GM12878 (cell line): ENCODE data around the gene NTPCR.

Source experiments
- BCLAF1 ChIP-seq: fragments of 450-650 bp; IDR thresholded peaks from 2 replicates; pipeline ENCODE4 v1.6.1; 2017; ENCODE audit warnings: antibody characterized with exemption, mild to moderate bottlenecking, moderate library complexity
- DPF2 ChIP-seq: fragments of 450-650 bp; IDR thresholded peaks from 2 replicates; pipeline ENCODE4 v1.6.1; 2017; ENCODE audit warnings: mild to moderate bottlenecking
- IKZF1 ChIP-seq: fragments of 450-650 bp; conservative IDR thresholded peaks from 2 replicates; pipeline ENCODE4 v1.6.1; 2017; ENCODE audit warnings: antibody characterized with exemption, mild to moderate bottlenecking
- NR2C2 ChIP-seq: IDR thresholded peaks from 2 replicates; pipeline ENCODE4 v1.6.1; 2011; ENCODE audit warnings: borderline replicate concordance, low read depth; ENCODE audit not compliant: control insufficient read depth, insufficient read length
- PAX5 ChIP-seq: IDR thresholded peaks from 2 replicates; pipeline ENCODE4 v1.6.1; 2011; ENCODE audit warnings: low read depth, low read length, borderline replicate concordance
- RAD21 ChIP-seq: IDR thresholded peaks from 2 replicates; pipeline ENCODE4 v1.6.1; 2011; ENCODE audit warnings: mild to moderate bottlenecking, low read depth, low read length, moderate library complexity; ENCODE audit not compliant: insufficient read depth
- RB1 ChIP-seq: fragments of 450-650 bp; formaldehyde crosslinking; IDR thresholded peaks from 2 replicates; pipeline ENCODE4 v1.6.1; 2017; ENCODE audit warnings: mild to moderate bottlenecking, borderline replicate concordance
- RELA ChIP-seq: fragments of 450-650 bp; IDR thresholded peaks from 2 replicates; pipeline ENCODE4 v1.8.0; 2014; ENCODE audit warnings: borderline replicate concordance; ENCODE audit not compliant: partially characterized antibody
- SIN3A ChIP-seq: IDR thresholded peaks from 2 replicates; pipeline ENCODE4 v1.6.1; 2012; ENCODE audit warnings: low read depth, low read length, improper control_type of control experiment
- SRF ChIP-seq, 2 experiments: IDR thresholded peaks; 2 replicates each; pipeline ENCODE4 v1.6.1; 2011; ENCODE audit warnings: low read depth in 2 of 2, low read length in 2 of 2, mild to moderate bottlenecking in 1 of 2, moderate library complexity in 1 of 2
- SUZ12 ChIP-seq: fragments of 200-600 bp; sonication (generic); IDR thresholded peaks from one replicate; pipeline ENCODE4 v1.6.1; 2018; ENCODE audit warnings: antibody characterized with exemption, mild to moderate bottlenecking; ENCODE audit not compliant: unreplicated experiment
- TCF7 ChIP-seq: IDR thresholded peaks from 2 replicates; pipeline ENCODE4 v1.6.1; 2014; ENCODE audit warnings: antibody characterized with exemption, borderline replicate concordance
- TF ChIP-seq, protein P1 (sequence below): IDR thresholded peaks from 2 replicates; pipeline ENCODE4 v1.6.1; 2012; ENCODE audit warnings: low read length, inconsistent platforms
- TF ChIP-seq, protein P2 (sequence below), 3 experiments: IDR thresholded peaks in 2 of 3; conservative IDR thresholded peaks in 1 of 3; 2 replicates each; pipeline ENCODE4 v1.5.1; 2011; ENCODE audit warnings: low read depth in 3 of 3, low read length in 3 of 3, mild to moderate bottlenecking in 3 of 3, control low read depth in 2 of 3, moderate library complexity in 2 of 3, inconsistent platforms in 1 of 3, mixed read lengths in 1 of 3; ENCODE audit not compliant: control insufficient read depth in 2 of 3, insufficient read depth in 1 of 3; ENCODE audit errors: extremely low read depth in 1 of 3

- TF ChIP-seq PAX5 = no peak
- TF ChIP-seq, protein P1, sequence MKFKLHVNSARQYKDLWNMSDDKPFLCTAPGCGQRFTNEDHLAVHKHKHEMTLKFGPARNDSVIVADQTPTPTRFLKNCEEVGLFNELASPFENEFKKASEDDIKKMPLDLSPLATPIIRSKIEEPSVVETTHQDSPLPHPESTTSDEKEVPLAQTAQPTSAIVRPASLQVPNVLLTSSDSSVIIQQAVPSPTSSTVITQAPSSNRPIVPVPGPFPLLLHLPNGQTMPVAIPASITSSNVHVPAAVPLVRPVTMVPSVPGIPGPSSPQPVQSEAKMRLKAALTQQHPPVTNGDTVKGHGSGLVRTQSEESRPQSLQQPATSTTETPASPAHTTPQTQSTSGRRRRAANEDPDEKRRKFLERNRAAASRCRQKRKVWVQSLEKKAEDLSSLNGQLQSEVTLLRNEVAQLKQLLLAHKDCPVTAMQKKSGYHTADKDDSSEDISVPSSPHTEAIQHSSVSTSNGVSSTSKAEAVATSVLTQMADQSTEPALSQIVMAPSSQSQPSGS = no peak
- TF ChIP-seq TCF7 = no peak
- TF ChIP-seq RAD21 = no peak
- TF ChIP-seq, protein P2, sequence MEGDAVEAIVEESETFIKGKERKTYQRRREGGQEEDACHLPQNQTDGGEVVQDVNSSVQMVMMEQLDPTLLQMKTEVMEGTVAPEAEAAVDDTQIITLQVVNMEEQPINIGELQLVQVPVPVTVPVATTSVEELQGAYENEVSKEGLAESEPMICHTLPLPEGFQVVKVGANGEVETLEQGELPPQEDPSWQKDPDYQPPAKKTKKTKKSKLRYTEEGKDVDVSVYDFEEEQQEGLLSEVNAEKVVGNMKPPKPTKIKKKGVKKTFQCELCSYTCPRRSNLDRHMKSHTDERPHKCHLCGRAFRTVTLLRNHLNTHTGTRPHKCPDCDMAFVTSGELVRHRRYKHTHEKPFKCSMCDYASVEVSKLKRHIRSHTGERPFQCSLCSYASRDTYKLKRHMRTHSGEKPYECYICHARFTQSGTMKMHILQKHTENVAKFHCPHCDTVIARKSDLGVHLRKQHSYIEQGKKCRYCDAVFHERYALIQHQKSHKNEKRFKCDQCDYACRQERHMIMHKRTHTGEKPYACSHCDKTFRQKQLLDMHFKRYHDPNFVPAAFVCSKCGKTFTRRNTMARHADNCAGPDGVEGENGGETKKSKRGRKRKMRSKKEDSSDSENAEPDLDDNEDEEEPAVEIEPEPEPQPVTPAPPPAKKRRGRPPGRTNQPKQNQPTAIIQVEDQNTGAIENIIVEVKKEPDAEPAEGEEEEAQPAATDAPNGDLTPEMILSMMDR (IDR thresholded peaks at IDR 0.05 in 2 of 3, conservative IDR thresholded peaks at IDR 0.05 in 1 of 3; ENCODE audit: control insufficient read depth in 2 of 3, extremely low read depth in 1 of 3, insufficient read depth in 1 of 3, low read depth in 3 of 3, low read length in 3 of 3) = no peak
- TF ChIP-seq BCLAF1 = no peak
- no peak for TF ChIP-seq SUZ12
- no peak for TF ChIP-seq SIN3A
- no peak for TF ChIP-seq RB1
- TF ChIP-seq NR2C2 = no peak
- no peak for TF ChIP-seq RELA
- no peak for TF ChIP-seq IKZF1
- no peak for TF ChIP-seq SRF (IDR thresholded peaks at IDR 0.05; ENCODE audit: low read depth in 2 of 2, low read length in 2 of 2)
- no peak for TF ChIP-seq DPF2
Observed at GRCh38 chr1:232978815-232979214, 28.4 kb downstream of the NTPCR start.
